Sigmoid colon (tissue), 4 donors: ENCODE data around the gene KIF7.

ENCODE experiments used
- CTCF ChIP-seq, 4 experiments: fragments of 450-650 bp in 3 of 4; fragments of 200-600 bp in 1 of 4; IDR thresholded peaks; one replicate each; pipeline ENCODE4 v1.5.1; 2016 to 2019; ENCODE audit warnings: antibody characterized with exemption in 4 of 4, mild to moderate bottlenecking in 3 of 4, moderate library complexity in 2 of 4
- EP300 ChIP-seq, 4 donors: sonication (generic); formaldehyde crosslinking; IDR thresholded peaks; one replicate each; pipeline ENCODE4 v1.6.1; 2017; ENCODE audit warnings: antibody characterized with exemption in 4 of 4
- POLR2A ChIP-seq, 2 donors: fragments of 450-650 bp; IDR thresholded peaks; one replicate each; pipeline ENCODE4 v1.6.1; 2016; ENCODE audit warnings: antibody characterized with exemption in 2 of 2, mild to moderate bottlenecking in 2 of 2, moderate library complexity in 2 of 2
- POLR2AphosphoS5 ChIP-seq, 4 donors: sonication (generic); formaldehyde crosslinking; IDR thresholded peaks; one replicate each; pipeline ENCODE4 v1.6.1; 2017; ENCODE audit warnings: antibody characterized with exemption in 4 of 4

GRCh38 chr15:89613031-89613430, 42.2 kb downstream of the KIF7 start:
- TF ChIP-seq CTCF (IDR thresholded peaks at IDR 0.05) (no peak), EP300 (IDR thresholded peaks at IDR 0.05) (no peak), POLR2AphosphoS5 (IDR thresholded peaks at IDR 0.05) (no peak), POLR2A (IDR thresholded peaks at IDR 0.05) (no peak)
